ENCODE data around the gene C2orf72.

DNA sequence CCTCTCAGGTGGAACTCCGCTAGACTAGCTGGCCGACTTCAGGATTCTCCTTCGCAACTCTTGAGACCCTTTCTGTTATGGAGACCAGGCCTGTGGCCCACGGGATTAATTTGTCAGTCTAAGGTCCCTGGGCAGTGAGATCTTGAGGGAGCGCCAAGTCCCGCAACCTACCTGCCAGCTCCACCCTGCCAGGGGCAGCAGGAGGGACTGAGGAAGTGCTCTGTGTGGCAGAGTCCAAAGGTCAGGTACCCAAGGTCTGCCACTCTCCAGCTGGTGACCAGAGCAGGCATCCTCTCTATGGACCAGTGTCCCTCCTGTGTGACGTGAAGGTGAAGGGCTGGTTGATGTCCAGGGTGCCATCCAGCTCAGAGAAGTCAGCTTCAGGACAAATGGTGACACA is 45.7 kb upstream of the C2orf72 start:
- no peak for TF ChIP-seq JUND (IDR thresholded peaks at IDR 0.05)
- TF ChIP-seq, protein P1, sequence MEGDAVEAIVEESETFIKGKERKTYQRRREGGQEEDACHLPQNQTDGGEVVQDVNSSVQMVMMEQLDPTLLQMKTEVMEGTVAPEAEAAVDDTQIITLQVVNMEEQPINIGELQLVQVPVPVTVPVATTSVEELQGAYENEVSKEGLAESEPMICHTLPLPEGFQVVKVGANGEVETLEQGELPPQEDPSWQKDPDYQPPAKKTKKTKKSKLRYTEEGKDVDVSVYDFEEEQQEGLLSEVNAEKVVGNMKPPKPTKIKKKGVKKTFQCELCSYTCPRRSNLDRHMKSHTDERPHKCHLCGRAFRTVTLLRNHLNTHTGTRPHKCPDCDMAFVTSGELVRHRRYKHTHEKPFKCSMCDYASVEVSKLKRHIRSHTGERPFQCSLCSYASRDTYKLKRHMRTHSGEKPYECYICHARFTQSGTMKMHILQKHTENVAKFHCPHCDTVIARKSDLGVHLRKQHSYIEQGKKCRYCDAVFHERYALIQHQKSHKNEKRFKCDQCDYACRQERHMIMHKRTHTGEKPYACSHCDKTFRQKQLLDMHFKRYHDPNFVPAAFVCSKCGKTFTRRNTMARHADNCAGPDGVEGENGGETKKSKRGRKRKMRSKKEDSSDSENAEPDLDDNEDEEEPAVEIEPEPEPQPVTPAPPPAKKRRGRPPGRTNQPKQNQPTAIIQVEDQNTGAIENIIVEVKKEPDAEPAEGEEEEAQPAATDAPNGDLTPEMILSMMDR (IDR thresholded peaks at IDR 0.05; ENCODE audit: low read depth, low read length, missing input control): no peak
- no peak for TF ChIP-seq RAD21 (IDR thresholded peaks at IDR 0.05)
- TF ChIP-seq, protein P2, sequence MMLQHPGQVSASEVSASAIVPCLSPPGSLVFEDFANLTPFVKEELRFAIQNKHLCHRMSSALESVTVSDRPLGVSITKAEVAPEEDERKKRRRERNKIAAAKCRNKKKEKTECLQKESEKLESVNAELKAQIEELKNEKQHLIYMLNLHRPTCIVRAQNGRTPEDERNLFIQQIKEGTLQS (IDR thresholded peaks at IDR 0.05): no peak
- TF ChIP-seq, protein P3, sequence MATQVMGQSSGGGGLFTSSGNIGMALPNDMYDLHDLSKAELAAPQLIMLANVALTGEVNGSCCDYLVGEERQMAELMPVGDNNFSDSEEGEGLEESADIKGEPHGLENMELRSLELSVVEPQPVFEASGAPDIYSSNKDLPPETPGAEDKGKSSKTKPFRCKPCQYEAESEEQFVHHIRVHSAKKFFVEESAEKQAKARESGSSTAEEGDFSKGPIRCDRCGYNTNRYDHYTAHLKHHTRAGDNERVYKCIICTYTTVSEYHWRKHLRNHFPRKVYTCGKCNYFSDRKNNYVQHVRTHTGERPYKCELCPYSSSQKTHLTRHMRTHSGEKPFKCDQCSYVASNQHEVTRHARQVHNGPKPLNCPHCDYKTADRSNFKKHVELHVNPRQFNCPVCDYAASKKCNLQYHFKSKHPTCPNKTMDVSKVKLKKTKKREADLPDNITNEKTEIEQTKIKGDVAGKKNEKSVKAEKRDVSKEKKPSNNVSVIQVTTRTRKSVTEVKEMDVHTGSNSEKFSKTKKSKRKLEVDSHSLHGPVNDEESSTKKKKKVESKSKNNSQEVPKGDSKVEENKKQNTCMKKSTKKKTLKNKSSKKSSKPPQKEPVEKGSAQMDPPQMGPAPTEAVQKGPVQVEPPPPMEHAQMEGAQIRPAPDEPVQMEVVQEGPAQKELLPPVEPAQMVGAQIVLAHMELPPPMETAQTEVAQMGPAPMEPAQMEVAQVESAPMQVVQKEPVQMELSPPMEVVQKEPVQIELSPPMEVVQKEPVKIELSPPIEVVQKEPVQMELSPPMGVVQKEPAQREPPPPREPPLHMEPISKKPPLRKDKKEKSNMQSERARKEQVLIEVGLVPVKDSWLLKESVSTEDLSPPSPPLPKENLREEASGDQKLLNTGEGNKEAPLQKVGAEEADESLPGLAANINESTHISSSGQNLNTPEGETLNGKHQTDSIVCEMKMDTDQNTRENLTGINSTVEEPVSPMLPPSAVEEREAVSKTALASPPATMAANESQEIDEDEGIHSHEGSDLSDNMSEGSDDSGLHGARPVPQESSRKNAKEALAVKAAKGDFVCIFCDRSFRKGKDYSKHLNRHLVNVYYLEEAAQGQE (IDR thresholded peaks at IDR 0.05): no peak
- TF ChIP-seq TAF1 (conservative IDR thresholded peaks at IDR 0.05): no peak
- TF ChIP-seq, protein P4, sequence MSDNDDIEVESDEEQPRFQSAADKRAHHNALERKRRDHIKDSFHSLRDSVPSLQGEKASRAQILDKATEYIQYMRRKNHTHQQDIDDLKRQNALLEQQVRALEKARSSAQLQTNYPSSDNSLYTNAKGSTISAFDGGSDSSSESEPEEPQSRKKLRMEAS (IDR thresholded peaks at IDR 0.05): no peak
- TF ChIP-seq RXRA (IDR thresholded peaks at IDR 0.05): no peak
- TF ChIP-seq, protein P5, sequence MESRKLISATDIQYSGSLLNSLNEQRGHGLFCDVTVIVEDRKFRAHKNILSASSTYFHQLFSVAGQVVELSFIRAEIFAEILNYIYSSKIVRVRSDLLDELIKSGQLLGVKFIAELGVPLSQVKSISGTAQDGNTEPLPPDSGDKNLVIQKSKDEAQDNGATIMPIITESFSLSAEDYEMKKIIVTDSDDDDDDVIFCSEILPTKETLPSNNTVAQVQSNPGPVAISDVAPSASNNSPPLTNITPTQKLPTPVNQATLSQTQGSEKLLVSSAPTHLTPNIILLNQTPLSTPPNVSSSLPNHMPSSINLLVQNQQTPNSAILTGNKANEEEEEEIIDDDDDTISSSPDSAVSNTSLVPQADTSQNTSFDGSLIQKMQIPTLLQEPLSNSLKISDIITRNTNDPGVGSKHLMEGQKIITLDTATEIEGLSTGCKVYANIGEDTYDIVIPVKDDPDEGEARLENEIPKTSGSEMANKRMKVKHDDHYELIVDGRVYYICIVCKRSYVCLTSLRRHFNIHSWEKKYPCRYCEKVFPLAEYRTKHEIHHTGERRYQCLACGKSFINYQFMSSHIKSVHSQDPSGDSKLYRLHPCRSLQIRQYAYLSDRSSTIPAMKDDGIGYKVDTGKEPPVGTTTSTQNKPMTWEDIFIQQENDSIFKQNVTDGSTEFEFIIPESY (IDR thresholded peaks at IDR 0.05): no peak
- TF ChIP-seq GABPA (IDR thresholded peaks at IDR 0.05 in 1 of 2, conservative IDR thresholded peaks at IDR 0.05 in 1 of 2): no peak
- TF ChIP-seq YY1 (IDR thresholded peaks at IDR 0.05): no peak
- TF ChIP-seq FOXA1 (IDR thresholded peaks at IDR 0.05): no peak
- no peak for TF ChIP-seq SP1 (IDR thresholded peaks at IDR 0.05)
- no peak for TF ChIP-seq EGR1 (IDR thresholded peaks at IDR 0.05; ENCODE audit: low read depth in 2 of 2)
